SK-N-MC (cell line): Measurements from ENCODE around the gene OR5AU1.
A peak's percentile ranks its signal among the peaks of the same experiment; 100 is the strongest.

ENCODE experiments used
- DNase-seq: peaks from one replicate; pipeline ENCODE4 v3.0.0-alpha.2; 2011; ENCODE audit warnings: low read depth, low spot score
- H3K27ac ChIP-seq: fragments of 200-600 bp; sonication (generic); 2 replicates; pipeline ENCODE4 v1.5.1; 2016; ENCODE audit warnings: mixed run types
- H3K36me3 ChIP-seq: fragments of 200-600 bp; sonication (generic); 2 replicates; pipeline ENCODE4 v1.6.1; 2017; ENCODE audit warnings: antibody characterized with exemption, low read length, mixed read lengths; ENCODE audit not compliant: insufficient read depth
- H3K4me3 ChIP-seq: fragments of 200-600 bp; sonication (generic); 2 replicates; pipeline ENCODE4 v1.5.1; 2016
- H3K9ac ChIP-seq: fragments of 200-600 bp; sonication (generic); 2 replicates; pipeline ENCODE4 v1.8.0; 2017; ENCODE audit warnings: mixed run types, mixed read lengths; ENCODE audit not compliant: insufficient read length
- H3K9me3 ChIP-seq: fragments of 200-600 bp; sonication (generic); 2 replicates; pipeline ENCODE4 v1.6.1; 2017; ENCODE audit warnings: low read depth, mild to moderate bottlenecking, antibody characterized with exemption, low read length, moderate library complexity, mixed read lengths
- EZH2 ChIP-seq: fragments of 200-600 bp; sonication (generic); IDR thresholded peaks from one replicate; pipeline ENCODE4 v1.6.1; 2017; ENCODE audit warnings: antibody characterized with exemption
- FOXP2 ChIP-seq: optimal IDR thresholded peaks from 2 replicates; pipeline ENCODE3; 2011; ENCODE audit warnings: mild to moderate bottlenecking, moderate library complexity; ENCODE audit not compliant: insufficient read depth; ENCODE audit errors: extremely low read length, control extremely low read depth
- POLR2AphosphoS5 ChIP-seq: IDR thresholded peaks from 2 replicates; pipeline ENCODE4 v1.6.1; 2012; ENCODE audit warnings: mild to moderate bottlenecking, low read depth, low read length, borderline replicate concordance

OR5AU1 gene

DNA sequence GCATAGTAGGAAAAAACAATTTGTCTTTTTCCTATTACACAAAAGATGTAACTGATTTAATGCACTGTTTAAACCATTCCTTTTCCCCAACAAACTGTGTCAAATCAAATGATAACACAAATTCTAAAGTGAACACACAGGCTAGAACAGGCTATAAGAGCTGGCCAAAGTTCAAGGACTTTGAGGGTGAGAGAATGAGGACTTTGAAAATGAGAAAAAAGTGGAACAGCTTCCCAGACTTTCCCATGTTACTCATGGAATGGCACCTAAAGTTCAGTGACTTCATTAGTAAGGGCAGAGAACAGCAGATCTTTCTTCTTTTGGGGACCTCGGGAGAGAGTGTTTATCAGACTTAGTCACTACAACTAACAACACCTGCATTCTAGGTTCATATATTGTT is 32.4 kb downstream of the OR5AU1 start:
- no peak overlapping the region for H3K9ac ChIP-seq
- no peak overlapping the region for H3K4me3 ChIP-seq
- no peaks in the 10 kb centered on the region for H3K9me3 ChIP-seq
- DNase-seq, result no peak
- H3K36me3 ChIP-seq, result no peaks in the 10 kb centered on the region
- no peak overlapping the region for H3K27ac ChIP-seq
- TF ChIP-seq POLR2AphosphoS5 (no peak), FOXP2 (no peak), EZH2 (no peak)

DNA sequence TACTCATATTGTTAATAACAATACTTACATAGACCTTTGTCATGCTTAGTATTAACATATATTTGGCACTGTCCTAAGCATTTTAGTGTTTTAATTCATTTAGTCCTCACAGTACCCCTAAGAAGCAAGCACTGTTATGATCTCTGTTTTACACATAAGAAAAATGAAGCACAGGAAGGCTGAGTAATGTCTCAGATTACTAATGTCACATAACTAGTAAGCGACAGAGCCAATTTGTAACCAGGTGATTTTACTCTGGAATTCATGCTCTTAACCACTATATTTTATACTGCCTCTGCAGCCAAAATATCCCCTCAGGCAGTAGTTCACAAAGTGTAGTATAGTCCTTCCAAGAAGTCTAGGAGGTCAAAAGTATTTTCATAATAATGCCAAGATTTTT is 34.7 kb downstream of the OR5AU1 start:
- Histone ChIP-seq H3K9me3 (no peaks in the 10 kb centered on the region), H3K27ac (no peak overlapping the region), H3K36me3 (no peaks in the 10 kb centered on the region), H3K9ac (no peak overlapping the region), H3K4me3 (no peak overlapping the region)
- no peak for TF ChIP-seq POLR2AphosphoS5
- TF ChIP-seq FOXP2, result no peak
- no peak for TF ChIP-seq EZH2
- DNase-seq, result no peak

DNA sequence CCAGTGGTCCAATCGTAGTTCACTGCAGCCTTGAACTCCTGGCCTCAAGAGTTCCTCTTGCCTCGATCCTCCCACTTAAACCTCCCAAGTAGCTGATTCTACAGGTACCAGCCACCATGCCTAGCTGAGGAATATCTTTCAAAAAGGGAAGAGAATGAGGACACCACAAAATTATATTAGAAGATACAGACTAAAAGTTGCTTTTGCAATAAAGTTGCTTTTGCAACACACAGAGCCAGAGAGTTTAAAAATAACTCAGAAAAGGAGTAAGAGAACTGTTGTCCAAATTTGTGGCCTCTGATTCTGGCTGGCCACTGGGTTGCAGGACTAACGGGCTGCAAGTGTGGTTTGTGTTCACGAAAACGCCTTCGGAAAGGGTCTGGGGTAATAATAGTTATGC is 35.2 kb downstream of the OR5AU1 start:
- DNase-seq, result no peak
- Histone ChIP-seq H3K9me3 (no peaks in the 10 kb centered on the region), H3K4me3 (no peak overlapping the region), H3K27ac (no peak overlapping the region), H3K9ac (no peak overlapping the region), H3K36me3 (no peaks in the 10 kb centered on the region)
- no peak for TF ChIP-seq FOXP2
- TF ChIP-seq POLR2AphosphoS5, result no peak
- TF ChIP-seq EZH2, result no peak

DNA sequence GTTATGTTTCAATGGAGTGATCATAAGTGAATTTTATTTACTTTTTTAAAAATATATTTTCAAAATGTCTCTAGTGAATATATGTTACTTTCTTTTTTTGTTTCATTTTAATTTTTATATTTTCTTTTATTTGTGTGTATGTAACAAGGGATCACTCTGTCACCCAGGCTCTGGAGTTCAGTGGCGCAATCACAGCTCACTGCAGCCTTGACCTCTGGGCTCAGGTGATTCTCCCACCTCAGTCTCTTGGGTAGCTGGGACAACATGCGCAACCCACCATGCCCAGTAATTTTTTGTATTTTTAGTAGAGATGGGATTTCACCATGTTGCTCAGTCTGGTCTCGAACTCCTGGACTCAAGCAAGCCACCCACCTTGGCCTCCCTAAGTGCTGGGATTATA is 36.9 kb downstream of the OR5AU1 start:
- Histone ChIP-seq H3K4me3 (no peak overlapping the region), H3K9me3 (no peaks in the 10 kb centered on the region), H3K27ac (no peak overlapping the region), H3K36me3 (no peaks in the 10 kb centered on the region), H3K9ac (no peak overlapping the region)
- TF ChIP-seq EZH2, result no peak
- no peak for TF ChIP-seq POLR2AphosphoS5
- TF ChIP-seq FOXP2, result no peak
- DNase-seq, result no peak

DNA sequence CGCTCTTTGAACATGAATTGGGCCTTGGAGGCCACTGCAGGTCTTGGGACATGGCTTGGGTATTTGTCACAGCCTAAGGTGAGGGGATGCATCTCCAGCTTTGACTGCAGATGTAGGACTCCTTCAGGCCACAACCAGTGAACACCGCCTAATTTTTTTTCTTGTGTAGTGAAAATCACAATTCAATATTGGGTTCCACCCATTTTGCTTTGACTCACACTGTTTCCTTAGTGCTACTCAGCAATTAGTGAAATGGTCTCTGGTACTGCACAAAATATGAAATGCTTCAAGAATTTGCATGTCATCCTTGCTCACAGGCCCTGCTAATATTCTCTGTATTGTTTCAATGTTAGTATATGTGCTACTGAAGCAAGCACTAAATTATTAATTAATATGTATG is 42.5 kb downstream of the OR5AU1 start:
- Histone ChIP-seq H3K4me3 (no peak overlapping the region), H3K36me3 (no peaks in the 10 kb centered on the region), H3K9me3 (no peaks in the 10 kb centered on the region), H3K27ac (no peak overlapping the region), H3K9ac (no peak overlapping the region)
- no peak for DNase-seq
- no peak for TF ChIP-seq FOXP2
- no peak for TF ChIP-seq POLR2AphosphoS5
- TF ChIP-seq EZH2, result no peak

DNA sequence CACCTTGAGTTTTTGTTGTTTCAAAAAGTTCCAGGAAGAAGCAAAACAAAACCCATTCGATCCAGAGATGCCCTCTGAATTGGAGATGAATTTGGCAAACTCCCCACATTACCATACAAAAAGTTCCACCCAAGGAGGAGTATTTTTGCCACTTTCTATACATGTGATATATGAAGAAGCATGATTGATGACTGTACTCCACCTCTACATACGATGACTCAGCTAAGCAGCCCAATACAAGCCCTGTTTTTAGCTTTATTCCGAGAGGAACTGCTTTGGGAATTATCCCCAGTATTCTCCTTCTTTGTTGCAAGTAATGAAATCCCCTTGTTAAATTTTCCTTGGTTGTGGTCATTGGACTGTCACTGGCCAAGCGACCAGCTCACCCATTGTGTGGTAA is 43.6 kb downstream of the OR5AU1 start:
- DNase-seq, result no peak
- no peaks in the 10 kb centered on the region for H3K36me3 ChIP-seq
- H3K4me3 ChIP-seq, result no peak overlapping the region
- no peak overlapping the region for H3K9ac ChIP-seq
- no peaks in the 10 kb centered on the region for H3K9me3 ChIP-seq
- TF ChIP-seq EZH2, result no peak
- no peak for TF ChIP-seq POLR2AphosphoS5
- TF ChIP-seq FOXP2, result no peak
- no peak overlapping the region for H3K27ac ChIP-seq

DNA sequence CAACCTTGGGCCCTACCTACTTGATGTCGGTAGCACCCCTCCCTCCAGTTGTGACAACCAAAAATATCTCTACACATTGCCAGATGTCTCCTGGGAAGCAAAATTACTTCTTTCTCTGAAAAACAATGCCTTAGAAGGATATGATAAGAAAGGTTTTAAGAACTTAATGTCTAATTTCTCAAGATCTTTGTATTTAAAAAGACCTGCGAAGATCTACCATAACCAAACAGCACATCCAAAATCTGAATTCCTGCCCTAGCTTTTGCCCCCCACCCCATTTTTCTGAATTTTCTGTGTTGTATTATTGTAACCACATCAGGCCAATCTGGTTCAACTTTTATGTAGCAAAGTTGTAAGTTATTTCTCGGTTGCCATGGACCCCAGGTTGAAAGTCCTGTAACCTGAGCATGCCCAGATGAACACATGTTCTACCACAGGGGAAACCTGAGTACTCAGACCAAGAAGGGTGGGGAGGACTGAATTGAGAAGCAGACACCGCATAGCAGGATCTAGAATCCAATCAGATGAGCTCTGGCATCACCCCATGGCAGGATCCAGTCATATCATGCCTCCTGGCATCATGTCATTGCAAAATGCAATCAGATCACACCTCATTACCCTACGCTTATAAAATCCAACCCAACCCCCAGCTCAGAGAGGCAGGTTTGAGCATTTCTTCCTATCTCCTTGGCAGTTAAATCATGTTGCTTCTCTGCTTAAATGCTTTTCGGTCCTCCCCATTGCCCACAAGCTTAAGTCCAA is 46.3 kb downstream of the OR5AU1 start:
- no peak for DNase-seq
- H3K9ac ChIP-seq, result no peak overlapping the region

DNA sequence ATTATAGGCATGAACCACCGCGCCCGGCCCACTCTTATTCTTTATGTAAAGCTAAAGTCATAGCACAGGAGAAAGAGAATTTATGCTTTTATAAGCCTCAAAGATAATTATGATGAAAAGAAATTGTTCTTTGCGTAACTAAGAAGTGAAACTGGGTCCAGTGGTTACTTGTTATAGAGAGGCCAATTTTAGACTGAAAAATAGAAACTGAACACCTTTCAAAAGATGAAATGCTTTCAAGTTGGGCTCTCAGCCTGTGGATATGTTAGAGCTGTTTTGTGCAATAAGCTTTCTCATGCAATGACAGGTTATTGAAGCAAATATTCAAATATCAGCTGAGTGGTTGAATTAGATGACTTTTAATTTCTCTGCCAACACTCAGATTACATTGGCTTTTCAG is 47.1 kb downstream of the OR5AU1 start:
- no peaks in the 10 kb centered on the region for H3K9me3 ChIP-seq
- H3K27ac ChIP-seq, result no peak overlapping the region
- TF ChIP-seq FOXP2, result no peak
- no peak for TF ChIP-seq EZH2
- TF ChIP-seq POLR2AphosphoS5, result no peak
- no peak for DNase-seq
- no peaks in the 10 kb centered on the region for H3K36me3 ChIP-seq
- no peak overlapping the region for H3K9ac ChIP-seq
- no peak overlapping the region for H3K4me3 ChIP-seq

More for the DNA sequence above, 46.3 kb downstream of the OR5AU1 start:
- Histone ChIP-seq H3K4me3 (no peak overlapping the region), H3K9me3 (no peaks in the 10 kb centered on the region), H3K36me3 (no peaks in the 10 kb centered on the region), H3K27ac (peak overlapping the region; percentile 26; the same call in 1 of the 2 replicates)
- TF ChIP-seq POLR2AphosphoS5, result no peak
- TF ChIP-seq FOXP2, result no peak
- TF ChIP-seq EZH2, result no peak
